HCT116 (cell line): ENCODE results near the gene RACK1. TPM values are rescaled to one million over a fixed set of nuclear protein-coding genes. Genes with fewer than 3 reads are reported as not detected.

ENCODE experiments used
- ATAC-seq: fragments of 200-7000 bp; cut with Tn5 transposase; 2 replicates; pipeline ENCODE4 v1.9.1; 2020; ENCODE audit warnings: mild to moderate bottlenecking, moderate library complexity
- BruUV-seq: library from RNA; stranded (reverse); fragments of 400-500 nt; replicated peaks from 2 replicates; lab custom pipeline; 2021; lab: Mats Ljungman, UMichigan
- CTCF ChIA-PET: fragments of 300-600 bp; sonication (Branson Sonifier 250); formaldehyde crosslinking; loops from one replicate; lab custom pipeline; 2021; ENCODE audit warnings: antibody characterized with exemption; lab: Charles Lee
- POLR2A ChIA-PET: fragments of 300-600, 350-600 bp; sonication (Branson Sonifier 250); formaldehyde crosslinking; loops from one replicate; lab custom pipeline; 2021; ENCODE audit warnings: antibody characterized with exemption; lab: Charles Lee
- RAD21 ChIA-PET, 2 experiments: fragments of 300-600 bp; sonication (Branson Sonifier 250); formaldehyde crosslinking; loops; one replicate each; lab custom pipeline; 2023; ENCODE audit warnings: low total read pairs in 2 of 2; ENCODE audit not compliant: uncharacterized antibody in 2 of 2, unreplicated experiment in 2 of 2, low non-redundant PET in 1 of 2; lab: Charles Lee
- DNase-seq: peaks from one replicate; pipeline ENCODE4 v3.0.0-alpha.2; 2010; ENCODE audit warnings: low read depth, low spot score
- H2AFZ ChIP-seq: fragments of 200-600 bp; shearing (Covaris generic), sonication (generic); 2 replicates; pipeline ENCODE4 v1.6.1; 2017; ENCODE audit warnings: low read depth, mixed run types, mixed read lengths, antibody characterized with exemption, low read length; ENCODE audit not compliant: poor library complexity, severe bottlenecking
- H3K27ac ChIP-seq: 2 replicates; pipeline ENCODE4 v1.5.1; 2012; ENCODE audit warnings: low read depth, low read length
- H3K27me3 ChIP-seq: fragments of 200-600 bp; sonication (generic); 2 replicates; pipeline ENCODE4 v1.6.1; 2016; ENCODE audit warnings: mixed run types, low read length, mixed read lengths; ENCODE audit not compliant: insufficient read depth
- H3K36me3 ChIP-seq, 2 experiments: fragments of 200-500 bp in 1 of 2; fragments of 200-600 bp in 1 of 2; sonication (Bioruptor generic) in 1 of 2; sonication (generic) in 1 of 2; 2 replicates each; pipeline versions ENCODE4 v1.5.1 to v1.6.1; 2014 to 2016; ENCODE audit warnings: low read length in 2 of 2, inconsistent platforms in 1 of 2, mixed read lengths in 1 of 2, mixed run types in 1 of 2; ENCODE audit not compliant: insufficient read depth in 2 of 2, control insufficient read depth in 1 of 2
- H3K4me1 ChIP-seq, 2 experiments: fragments of 200-600 bp in 1 of 2; sonication (generic) in 1 of 2; 2 replicates each; pipeline versions ENCODE4 v1.5.1 to v1.6.1; 2012 to 2017; ENCODE audit warnings: low read length in 2 of 2, inconsistent platforms in 1 of 2, mild to moderate bottlenecking in 1 of 2, mixed read lengths in 1 of 2, mixed run types in 1 of 2, moderate library complexity in 1 of 2; ENCODE audit not compliant: insufficient read depth in 2 of 2, control insufficient read depth in 1 of 2
- H3K4me2 ChIP-seq: fragments of 200-600 bp; sonication (generic); 2 replicates; pipeline ENCODE4 v1.6.1; 2017; ENCODE audit warnings: mixed run types, low read length, mixed read lengths
- H3K4me3 ChIP-seq, 2 experiments: fragments of 200-600 bp in 1 of 2; sonication (generic) in 1 of 2; replicated peaks in 1 of 2; 2 replicates each; pipeline ENCODE4 v1.5.1; 2011 to 2016; ENCODE audit warnings: low read length in 2 of 2, control low read depth in 1 of 2, low read depth in 1 of 2, mild to moderate bottlenecking in 1 of 2, mixed read lengths in 1 of 2, mixed run types in 1 of 2
- H3K79me2 ChIP-seq: fragments of 200-600 bp; sonication (generic); 2 replicates; pipeline ENCODE4 v1.6.1; 2017; ENCODE audit warnings: mild to moderate bottlenecking, mixed run types, low read length, moderate library complexity, mixed read lengths; ENCODE audit not compliant: insufficient read depth
- H3K9ac ChIP-seq: fragments of 200-600 bp; sonication (generic); 2 replicates; pipeline ENCODE4 v1.6.1; 2016; ENCODE audit warnings: low read length, mixed read lengths
- H3K9me2 ChIP-seq: fragments of 200-600 bp; sonication (generic), shearing (Covaris generic); 2 replicates; pipeline ENCODE4 v1.6.1; 2017; ENCODE audit warnings: mixed run types, mild to moderate bottlenecking, moderate library complexity; ENCODE audit not compliant: insufficient read depth
- H3K9me3 ChIP-seq, 2 experiments: fragments of 200-500 bp in 1 of 2; fragments of 200-600 bp in 1 of 2; sonication (Bioruptor generic) in 1 of 2; sonication (generic) in 1 of 2; 2 replicates each; pipeline ENCODE4 v1.6.1; 2014 to 2017; ENCODE audit warnings: low read length in 2 of 2, mixed read lengths in 2 of 2, inconsistent platforms in 1 of 2, low read depth in 1 of 2, mild to moderate bottlenecking in 1 of 2, mixed run types in 1 of 2, moderate library complexity in 1 of 2; ENCODE audit not compliant: control insufficient read depth in 1 of 2, insufficient read depth in 1 of 2
- H4K20me1 ChIP-seq: fragments of 200-600 bp; sonication (generic), shearing (Covaris generic); 2 replicates; pipeline ENCODE4 v1.6.1; 2017; ENCODE audit warnings: mixed run types, mild to moderate bottlenecking, moderate library complexity; ENCODE audit not compliant: insufficient read depth
- CEBPB ChIP-seq: IDR thresholded peaks from 2 replicates; pipeline ENCODE4 v1.6.1; 2012; ENCODE audit warnings: low read depth
- EGR1 ChIP-seq: IDR thresholded peaks from 2 replicates; pipeline ENCODE4 v1.6.1; 2012; ENCODE audit warnings: low read depth
- EZH2 ChIP-seq: fragments of 200-600 bp; sonication (generic); IDR thresholded peaks from 2 replicates; pipeline ENCODE4 v1.6.1; 2017; ENCODE audit warnings: antibody characterized with exemption, mixed run types
- EZH2phosphoT487 ChIP-seq: fragments of 200-600 bp; IDR thresholded peaks from 2 replicates; pipeline ENCODE4 v1.6.1; 2018; ENCODE audit warnings: antibody characterized with exemption, borderline replicate concordance
- JUND ChIP-seq: IDR thresholded peaks from 2 replicates; pipeline ENCODE4 v1.6.1; 2012
- POLR2A ChIP-seq: IDR thresholded peaks from 2 replicates; pipeline ENCODE4 v1.7.0; 2011; ENCODE audit warnings: borderline replicate concordance; ENCODE audit not compliant: insufficient read depth, insufficient read length; ENCODE audit errors: extremely low read depth
- POLR2AphosphoS5 ChIP-seq: IDR thresholded peaks from 2 replicates; pipeline ENCODE4 v1.6.1; 2011; ENCODE audit warnings: mild to moderate bottlenecking, low read depth, low read length, moderate library complexity
- SP1 ChIP-seq: IDR thresholded peaks from 2 replicates; pipeline ENCODE4 v1.6.1; 2012; ENCODE audit warnings: low read depth
- SRF ChIP-seq: IDR thresholded peaks from 2 replicates; pipeline ENCODE4 v1.6.1; 2012; ENCODE audit warnings: low read depth
- YY1 ChIP-seq: IDR thresholded peaks from 2 replicates; pipeline ENCODE4 v1.6.1; 2011; ENCODE audit warnings: low read length, low read depth, moderate library complexity, mild to moderate bottlenecking; ENCODE audit not compliant: insufficient replicate concordance; ENCODE audit errors: extremely low read depth
- ZFX ChIP-seq: fragments of 450-650 bp; IDR thresholded peaks from 2 replicates; pipeline ENCODE4 v1.6.1; 2017
- ZNF274 ChIP-seq: fragments of 200-500 bp; sonication (Bioruptor generic); IDR thresholded peaks from 2 replicates; pipeline ENCODE4 v1.6.1; 2014; ENCODE audit warnings: mild to moderate bottlenecking, low read depth, low read length, inconsistent platforms
- intact Hi-C: fragments of 100-400 bp; cut with micrococcal nuclease; formaldehyde crosslinking; loops from 2 replicates; pipeline ENCODE4 v1.10.0; 2022
- total RNA-seq: library from RNA; stranded (reverse); gene quantifications from one replicate; pipeline ENCODE4 v1.2.1, GENCODE V29; 2021; ENCODE audit not compliant: unreplicated experiment
- TF ChIP-seq, protein P1 (sequence below): IDR thresholded peaks from 2 replicates; pipeline ENCODE4 v1.6.1; 2012; ENCODE audit warnings: low read depth
- TF ChIP-seq, protein P2 (sequence below): IDR thresholded peaks from 2 replicates; pipeline ENCODE4 v1.6.1; 2012
- TF ChIP-seq, protein P3 (sequence below), 3 experiments: fragments of 200-600 bp in 1 of 3; sonication (generic) in 1 of 3; IDR thresholded peaks in 2 of 3; conservative IDR thresholded peaks in 1 of 3; 2 replicates each; pipeline ENCODE4 v1.5.1; 2012 to 2017; ENCODE audit warnings: low read depth in 2 of 3, low read length in 2 of 3, antibody characterized with exemption in 1 of 3, borderline replicate concordance in 1 of 3, control low read depth in 1 of 3, mild to moderate bottlenecking in 1 of 3, mixed read lengths in 1 of 3, mixed run types in 1 of 3, moderate library complexity in 1 of 3; ENCODE audit not compliant: insufficient read depth in 1 of 3

Gene RACK1
- total RNA-seq, 1 experiment from 2014 or later: 2,432 TPM

DNA sequence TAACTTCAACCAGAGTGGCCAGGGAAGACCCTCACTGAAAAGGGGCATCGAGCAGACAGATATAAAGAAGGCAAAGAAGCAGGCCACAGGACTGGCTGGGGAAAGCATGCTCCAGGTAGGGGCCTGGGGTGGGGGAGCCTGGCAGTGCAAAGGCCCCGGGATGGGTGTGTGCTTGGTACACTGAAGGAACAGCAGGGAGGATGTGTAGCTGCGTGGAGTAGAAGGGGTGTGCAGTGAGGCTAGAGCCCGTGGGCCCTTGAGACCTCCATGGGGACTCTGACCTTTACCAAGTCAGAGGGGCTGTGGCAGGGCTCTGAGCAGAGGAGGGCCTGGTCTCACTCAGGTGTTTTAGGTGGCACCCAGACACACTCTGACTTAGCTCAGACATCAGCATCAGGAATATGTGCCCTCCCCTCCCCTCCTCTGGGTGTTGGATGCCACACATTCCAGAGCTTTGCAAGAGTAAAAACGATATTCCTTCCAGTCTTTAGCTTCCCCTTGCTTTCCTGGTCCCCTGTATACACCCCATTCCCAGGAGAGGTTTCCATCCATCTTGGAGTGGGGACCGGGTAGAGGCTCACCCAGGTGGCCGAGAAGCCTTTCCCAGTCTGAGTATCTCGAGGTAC lies 46.3 kb downstream of the RACK1 start:
- Histone ChIP-seq H3K27ac (no peak overlapping the region), H3K9ac (no peak overlapping the region), H3K9me2 (no peaks in the 10 kb centered on the region), H3K9me3 (no peaks in the 10 kb centered on the region), H3K4me3 (no peak overlapping the region)
- no TSS peak for BruUV-seq
- TF ChIP-seq POLR2A (no peak), ZNF274 (no peak), ZFX (no peak)
- TF ChIP-seq, all 23 proteins: peak for 0
- DNase-seq: no peak
- Histone ChIP-seq H3K36me3 (no peaks in the 10 kb centered on the region), H3K27me3 (no peaks in the 10 kb centered on the region), H3K4me2 (no peak overlapping the region), H4K20me1 (no peaks in the 10 kb centered on the region), H3K79me2 (0 out of 2 replicates have a peak, but pooled peaks cover 3% of the 10 kb centered on the region), H2AFZ (no peak overlapping the region), H3K4me1 (peaks cover 0 to 7% of the 10 kb centered on the region in 2 experiments; a peak in 1 of 4 replicates)
- ChIA-PET POLR2A (interaction anchor here (1.2 kb wide), 1 partner anchor 22 kb away, joined by 3 read pairs; no protein-coding TSS in a partner anchor), CTCF (no interaction called here), RAD21 (no interaction called here)
- no peak for ATAC-seq
- intact Hi-C loops: no loop called here

GRCh38 chr5:181195249-181195761 lies 48.4 kb downstream of the RACK1 start:
- H2AFZ ChIP-seq: no peak overlapping the region
- H3K4me2 ChIP-seq: no peak overlapping the region
- CTCF ChIA-PET: no interaction called here
- H3K9me3 ChIP-seq: no peaks in the 10 kb centered on the region
- DNase-seq (no peak), ATAC-seq (no peak)
- no peak overlapping the region for H3K27ac ChIP-seq
- 0 out of 2 replicates have a peak, but pooled peaks cover 6% of the 10 kb centered on the region for H3K79me2 ChIP-seq
- TF ChIP-seq, protein P1, sequence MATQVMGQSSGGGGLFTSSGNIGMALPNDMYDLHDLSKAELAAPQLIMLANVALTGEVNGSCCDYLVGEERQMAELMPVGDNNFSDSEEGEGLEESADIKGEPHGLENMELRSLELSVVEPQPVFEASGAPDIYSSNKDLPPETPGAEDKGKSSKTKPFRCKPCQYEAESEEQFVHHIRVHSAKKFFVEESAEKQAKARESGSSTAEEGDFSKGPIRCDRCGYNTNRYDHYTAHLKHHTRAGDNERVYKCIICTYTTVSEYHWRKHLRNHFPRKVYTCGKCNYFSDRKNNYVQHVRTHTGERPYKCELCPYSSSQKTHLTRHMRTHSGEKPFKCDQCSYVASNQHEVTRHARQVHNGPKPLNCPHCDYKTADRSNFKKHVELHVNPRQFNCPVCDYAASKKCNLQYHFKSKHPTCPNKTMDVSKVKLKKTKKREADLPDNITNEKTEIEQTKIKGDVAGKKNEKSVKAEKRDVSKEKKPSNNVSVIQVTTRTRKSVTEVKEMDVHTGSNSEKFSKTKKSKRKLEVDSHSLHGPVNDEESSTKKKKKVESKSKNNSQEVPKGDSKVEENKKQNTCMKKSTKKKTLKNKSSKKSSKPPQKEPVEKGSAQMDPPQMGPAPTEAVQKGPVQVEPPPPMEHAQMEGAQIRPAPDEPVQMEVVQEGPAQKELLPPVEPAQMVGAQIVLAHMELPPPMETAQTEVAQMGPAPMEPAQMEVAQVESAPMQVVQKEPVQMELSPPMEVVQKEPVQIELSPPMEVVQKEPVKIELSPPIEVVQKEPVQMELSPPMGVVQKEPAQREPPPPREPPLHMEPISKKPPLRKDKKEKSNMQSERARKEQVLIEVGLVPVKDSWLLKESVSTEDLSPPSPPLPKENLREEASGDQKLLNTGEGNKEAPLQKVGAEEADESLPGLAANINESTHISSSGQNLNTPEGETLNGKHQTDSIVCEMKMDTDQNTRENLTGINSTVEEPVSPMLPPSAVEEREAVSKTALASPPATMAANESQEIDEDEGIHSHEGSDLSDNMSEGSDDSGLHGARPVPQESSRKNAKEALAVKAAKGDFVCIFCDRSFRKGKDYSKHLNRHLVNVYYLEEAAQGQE: no peak
- TF ChIP-seq EZH2phosphoT487 (no peak), EZH2 (no peak), JUND (no peak), EGR1 (no peak), CEBPB (no peak), ZFX (no peak), SP1 (no peak), POLR2A (no peak), SRF (no peak), POLR2AphosphoS5 (no peak), YY1 (no peak)
- TF ChIP-seq, protein P2, sequence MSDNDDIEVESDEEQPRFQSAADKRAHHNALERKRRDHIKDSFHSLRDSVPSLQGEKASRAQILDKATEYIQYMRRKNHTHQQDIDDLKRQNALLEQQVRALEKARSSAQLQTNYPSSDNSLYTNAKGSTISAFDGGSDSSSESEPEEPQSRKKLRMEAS: no peak
- TF ChIP-seq, protein P3, sequence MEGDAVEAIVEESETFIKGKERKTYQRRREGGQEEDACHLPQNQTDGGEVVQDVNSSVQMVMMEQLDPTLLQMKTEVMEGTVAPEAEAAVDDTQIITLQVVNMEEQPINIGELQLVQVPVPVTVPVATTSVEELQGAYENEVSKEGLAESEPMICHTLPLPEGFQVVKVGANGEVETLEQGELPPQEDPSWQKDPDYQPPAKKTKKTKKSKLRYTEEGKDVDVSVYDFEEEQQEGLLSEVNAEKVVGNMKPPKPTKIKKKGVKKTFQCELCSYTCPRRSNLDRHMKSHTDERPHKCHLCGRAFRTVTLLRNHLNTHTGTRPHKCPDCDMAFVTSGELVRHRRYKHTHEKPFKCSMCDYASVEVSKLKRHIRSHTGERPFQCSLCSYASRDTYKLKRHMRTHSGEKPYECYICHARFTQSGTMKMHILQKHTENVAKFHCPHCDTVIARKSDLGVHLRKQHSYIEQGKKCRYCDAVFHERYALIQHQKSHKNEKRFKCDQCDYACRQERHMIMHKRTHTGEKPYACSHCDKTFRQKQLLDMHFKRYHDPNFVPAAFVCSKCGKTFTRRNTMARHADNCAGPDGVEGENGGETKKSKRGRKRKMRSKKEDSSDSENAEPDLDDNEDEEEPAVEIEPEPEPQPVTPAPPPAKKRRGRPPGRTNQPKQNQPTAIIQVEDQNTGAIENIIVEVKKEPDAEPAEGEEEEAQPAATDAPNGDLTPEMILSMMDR (IDR thresholded peaks at IDR 0.05 in 2 of 3, conservative IDR thresholded peaks at IDR 0.05 in 1 of 3; ENCODE audit: borderline replicate concordance in 1 of 3, insufficient read depth in 1 of 3, low read depth in 2 of 3, low read length in 2 of 3): no peak
- H3K4me1 ChIP-seq: peaks cover 4 to 19% of the 10 kb centered on the region in 2 experiments
- POLR2A ChIA-PET: no interaction called here
- no TSS peak for BruUV-seq
- no peak overlapping the region for H3K9ac ChIP-seq
- no peak overlapping the region for H3K4me3 ChIP-seq
- RAD21 ChIA-PET: no interaction called here
- H3K36me3 ChIP-seq: no peaks in the 10 kb centered on the region
- no peaks in the 10 kb centered on the region for H4K20me1 ChIP-seq
- H3K27me3 ChIP-seq: no peaks in the 10 kb centered on the region
- intact Hi-C loops: no loop called here
- no peaks in the 10 kb centered on the region for H3K9me2 ChIP-seq
